ENCODE data around the gene EHMT2. TPM values are rescaled to one million over a fixed set of nuclear protein-coding genes. Genes with fewer than 3 reads are reported as not detected.
"Not testable (repeated sequence)": the region's sequence is repeated elsewhere in the genome, so short reads cannot be mapped to it uniquely, and the experiment has no call there.

Gene EHMT2
- total RNA-seq, 4 donors from 2014 or later = 23.4 to 34.5 (median 27.4) TPM

GRCh38 chr6:31871046-31871659 is 26.3 kb downstream of the EHMT2 start:
- H3K4me1 ChIP-seq = peaks cover 0 to 9% (median 0%) of the 10 kb centered on the region in 3 donors
- intact Hi-C loops (cut with DNase I) = no loop called here
- 58 to 64% methylated on average over 8 of the region's 9 CpGs for WGBS, 2 donors
- TF ChIP-seq, protein P1, sequence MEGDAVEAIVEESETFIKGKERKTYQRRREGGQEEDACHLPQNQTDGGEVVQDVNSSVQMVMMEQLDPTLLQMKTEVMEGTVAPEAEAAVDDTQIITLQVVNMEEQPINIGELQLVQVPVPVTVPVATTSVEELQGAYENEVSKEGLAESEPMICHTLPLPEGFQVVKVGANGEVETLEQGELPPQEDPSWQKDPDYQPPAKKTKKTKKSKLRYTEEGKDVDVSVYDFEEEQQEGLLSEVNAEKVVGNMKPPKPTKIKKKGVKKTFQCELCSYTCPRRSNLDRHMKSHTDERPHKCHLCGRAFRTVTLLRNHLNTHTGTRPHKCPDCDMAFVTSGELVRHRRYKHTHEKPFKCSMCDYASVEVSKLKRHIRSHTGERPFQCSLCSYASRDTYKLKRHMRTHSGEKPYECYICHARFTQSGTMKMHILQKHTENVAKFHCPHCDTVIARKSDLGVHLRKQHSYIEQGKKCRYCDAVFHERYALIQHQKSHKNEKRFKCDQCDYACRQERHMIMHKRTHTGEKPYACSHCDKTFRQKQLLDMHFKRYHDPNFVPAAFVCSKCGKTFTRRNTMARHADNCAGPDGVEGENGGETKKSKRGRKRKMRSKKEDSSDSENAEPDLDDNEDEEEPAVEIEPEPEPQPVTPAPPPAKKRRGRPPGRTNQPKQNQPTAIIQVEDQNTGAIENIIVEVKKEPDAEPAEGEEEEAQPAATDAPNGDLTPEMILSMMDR (IDR thresholded peaks at IDR 0.05) = no peak
- no peak for TF ChIP-seq POLR2A (IDR thresholded peaks at IDR 0.05)
- no peaks in the 10 kb centered on the region for H3K9me3 ChIP-seq
- no peak overlapping the region for H3K4me3 ChIP-seq
- H3K27ac ChIP-seq = no peak overlapping the region
- H3K27me3 ChIP-seq = no peaks in the 10 kb centered on the region
- H3K36me3 ChIP-seq = no peaks in the 10 kb centered on the region
- no peak for DNase-seq

GRCh38 chr6:31870385-31870921 is 27.0 kb downstream of the EHMT2 start:
- DNase-seq = no peak
- Histone ChIP-seq H3K4me3 (no peak overlapping the region), H3K4me1 (peaks cover 0 to 9% (median 0%) of the 10 kb centered on the region in 3 donors), H3K9me3 (no peaks in the 10 kb centered on the region), H3K27ac (no peak overlapping the region), H3K36me3 (no peaks in the 10 kb centered on the region), H3K27me3 (no peaks in the 10 kb centered on the region)
- intact Hi-C loops (cut with DNase I) = no loop called here
- 64 to 75% methylated on average over 1 to 7 of the region's 16 CpGs for WGBS, 2 donors
- TF ChIP-seq, protein P1 (IDR thresholded peaks at IDR 0.05) = no peak
- TF ChIP-seq POLR2A (IDR thresholded peaks at IDR 0.05) = no peak

GRCh38 chr6:31869343-31869742 is 28.2 kb downstream of the EHMT2 start:
- Histone ChIP-seq H3K4me1 (peaks cover 0 to 11% (median 1%) of the 10 kb centered on the region in 3 donors), H3K4me3 (no peak overlapping the region), H3K9me3 (no peaks in the 10 kb centered on the region), H3K36me3 (no peaks in the 10 kb centered on the region), H3K27me3 (no peaks in the 10 kb centered on the region), H3K27ac (no peak overlapping the region)
- 77 to 92% methylated on average over 4 to 7 of the region's 8 CpGs for WGBS, 2 donors
- no peak for TF ChIP-seq POLR2A (IDR thresholded peaks at IDR 0.05)
- TF ChIP-seq, protein P1 (IDR thresholded peaks at IDR 0.05) = no peak
- intact Hi-C loops (cut with DNase I) = no loop called here
- DNase-seq = no peak

- H3K27me3 ChIP-seq; H3K36me3 ChIP-seq; H3K9me3 ChIP-seq; intact Hi-C loops (cut with DNase I); DNase-seq; H3K4me3 ChIP-seq; H3K27ac ChIP-seq: not testable (repeated sequence)
- peaks cover 1 to 19% (median 6%) of the 10 kb centered on the region in 3 donors for H3K4me1 ChIP-seq
- 71 to 88% methylated on average over 1 of the region's 1 CpG for WGBS, 2 donors
Observed at GRCh38 chr6:31868658-31868971, 28.9 kb downstream of the EHMT2 start.

DNA sequence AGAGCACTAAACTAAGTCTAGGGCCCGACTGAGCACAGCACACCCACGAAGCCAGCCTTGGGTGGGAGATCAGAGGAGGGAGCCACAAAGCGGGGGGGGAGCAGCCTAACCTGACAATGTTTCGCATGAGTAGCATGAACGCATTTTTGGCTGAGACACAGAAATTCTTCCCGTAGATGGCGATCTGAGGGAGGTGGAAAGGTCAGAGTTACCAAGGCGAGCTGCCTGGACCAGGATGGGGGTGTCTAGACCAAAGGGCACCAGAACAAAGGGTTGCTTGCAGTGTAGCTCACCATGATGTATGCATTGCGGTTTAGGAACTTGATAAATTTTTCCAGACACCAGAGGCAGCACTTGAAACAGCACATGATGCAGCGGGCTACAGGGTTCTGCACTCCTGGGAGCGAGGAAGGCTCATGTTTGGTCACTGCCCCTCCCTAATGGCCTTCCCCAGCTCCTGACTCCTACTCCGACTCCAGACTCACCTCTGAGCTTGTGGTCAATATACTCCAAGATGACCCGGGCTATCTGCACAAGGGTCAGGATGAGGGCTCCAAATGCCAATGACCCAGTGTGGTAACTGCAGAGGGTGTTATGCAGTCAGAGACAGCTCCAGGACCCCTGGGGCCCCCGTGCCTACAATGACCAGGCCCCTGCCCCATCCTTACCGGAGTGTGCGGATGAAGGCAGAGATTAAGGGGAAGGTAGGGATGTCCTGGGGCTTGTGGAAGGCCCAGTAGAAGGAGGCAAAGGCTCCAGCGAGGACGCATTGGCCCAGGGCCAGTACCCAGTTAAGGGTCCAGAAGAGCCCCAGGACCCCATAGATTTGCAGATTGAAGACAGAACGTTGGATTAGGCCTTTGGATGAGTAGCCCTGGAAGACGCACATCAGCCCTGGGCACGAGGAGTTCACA is 32.0 kb downstream of the EHMT2 start:
- peaks cover 0 to 10% (median 0%) of the 10 kb centered on the region in 3 donors for H3K36me3 ChIP-seq
- H3K9me3 ChIP-seq = no peaks in the 10 kb centered on the region
- intact Hi-C loops (cut with DNase I) = no loop called here
- no peak overlapping the region for H3K4me3 ChIP-seq
- H3K27me3 ChIP-seq = no peaks in the 10 kb centered on the region
- peaks cover 7 to 43% (median 19%) of the 10 kb centered on the region in 3 donors for H3K4me1 ChIP-seq
- WGBS, 2 donors = 79 to 81% methylated on average over 19 to 20 of the region's 21 CpGs
- no peak overlapping the region for H3K27ac ChIP-seq
- TF ChIP-seq, protein P1 (IDR thresholded peaks at IDR 0.05) = no peak
- no peak for TF ChIP-seq POLR2A (IDR thresholded peaks at IDR 0.05)
- DNase-seq = no peak

Measured in esophagus squamous epithelium (tissue), 5 donors.